Astrocyte (in vitro differentiated cells and primary cell): ENCODE results near the gene DIP2B. TPM values are rescaled to one million over a fixed set of nuclear protein-coding genes. Genes with fewer than 3 reads are reported as not detected.
A peak's percentile ranks its signal among the peaks of the same experiment; 100 is the strongest.

Experiments used
- DNase-seq: peaks from one replicate; pipeline ENCODE4 v3.0.0-alpha.2; 2010; ENCODE audit warnings: low read depth
- FAIRE-seq: peaks from 2 replicates; lab custom pipeline; 2011; peaks lifted over from hg19 to GRCh38; lab: Jason Lieb, UNC
- H2AFZ ChIP-seq: 2 replicates; pipeline ENCODE4 v1.6.0; 2012; ENCODE audit warnings: low read depth, low read length, inconsistent platforms
- H3K27ac ChIP-seq: 2 replicates; pipeline ENCODE4 v1.5.1; 2011; ENCODE audit warnings: low read depth, low read length, inconsistent platforms
- H3K27me3 ChIP-seq: 2 replicates; pipeline ENCODE4 v1.6.0; 2011; ENCODE audit warnings: low read length, inconsistent platforms; ENCODE audit not compliant: insufficient read depth
- H3K36me3 ChIP-seq: 2 replicates; pipeline ENCODE4 v1.5.1; 2011; ENCODE audit warnings: low read length, inconsistent platforms; ENCODE audit not compliant: insufficient read depth
- H3K4me1 ChIP-seq: 2 replicates; pipeline ENCODE4 v1.5.1; 2011; ENCODE audit warnings: low read length, inconsistent platforms; ENCODE audit not compliant: insufficient read depth
- H3K4me2 ChIP-seq: 2 replicates; pipeline ENCODE4 v1.6.0; 2012; ENCODE audit warnings: low read length, inconsistent platforms
- H3K4me3 ChIP-seq: 2 replicates; pipeline ENCODE4 v1.5.1; 2011; ENCODE audit warnings: low read depth, mild to moderate bottlenecking, low read length, inconsistent platforms; ENCODE audit not compliant: insufficient read depth
- H3K79me2 ChIP-seq: 2 replicates; pipeline ENCODE4 v1.6.0; 2012; ENCODE audit warnings: mild to moderate bottlenecking, low read length, inconsistent platforms; ENCODE audit not compliant: insufficient read depth
- H3K9ac ChIP-seq: 2 replicates; pipeline ENCODE4 v1.6.0; 2012; ENCODE audit warnings: mild to moderate bottlenecking, low read length, inconsistent platforms
- H3K9me3 ChIP-seq: 2 replicates; pipeline ENCODE4 v1.5.1; 2012; ENCODE audit warnings: low read depth, mild to moderate bottlenecking, low read length, inconsistent platforms; ENCODE audit not compliant: insufficient read depth
- H4K20me1 ChIP-seq: 2 replicates; pipeline ENCODE4 v1.6.0; 2012; ENCODE audit warnings: low read length, inconsistent platforms; ENCODE audit not compliant: insufficient read depth
- H3K27ac Mint-ChIP-seq: one replicate; pipeline ENCODE4 v1.8.0; 2021; ENCODE audit warnings: mild to moderate bottlenecking, mixed read lengths; ENCODE audit not compliant: unreplicated experiment
- H3K27me3 Mint-ChIP-seq: one replicate; pipeline ENCODE4 v1.8.0; 2021; ENCODE audit warnings: low read depth, mixed read lengths; ENCODE audit not compliant: unreplicated experiment
- H3K36me3 Mint-ChIP-seq: one replicate; pipeline ENCODE4 v1.8.0; 2021; ENCODE audit warnings: low read depth, mixed read lengths; ENCODE audit not compliant: unreplicated experiment
- H3K4me1 Mint-ChIP-seq: one replicate; pipeline ENCODE4 v1.8.0; 2021; ENCODE audit warnings: low read depth, mixed read lengths; ENCODE audit not compliant: unreplicated experiment
- H3K4me3 Mint-ChIP-seq: one replicate; pipeline ENCODE4 v1.8.0; 2021; ENCODE audit warnings: mild to moderate bottlenecking, moderate library complexity, mixed read lengths; ENCODE audit not compliant: unreplicated experiment
- H3K9me3 Mint-ChIP-seq: one replicate; pipeline ENCODE4 v1.8.0; 2021; ENCODE audit warnings: mild to moderate bottlenecking, mixed read lengths; ENCODE audit not compliant: unreplicated experiment
- CTCF ChIP-seq: IDR thresholded peaks from 2 replicates; pipeline ENCODE4 v1.5.1; 2011; ENCODE audit warnings: low read depth, mild to moderate bottlenecking, inconsistent platforms, low read length, moderate library complexity; ENCODE audit not compliant: insufficient read depth
- EZH2 ChIP-seq: IDR thresholded peaks from 2 replicates; pipeline ENCODE4 v1.6.1; 2012; ENCODE audit warnings: mild to moderate bottlenecking, low read length, inconsistent platforms; ENCODE audit not compliant: insufficient read depth
- total RNA-seq: library from RNA; stranded (reverse); gene quantifications from 2 replicates; pipeline ENCODE4 v1.2.1, GENCODE V29; 2021

The DIP2B gene
- total RNA-seq, 1 donor from 2014 or later = 53.2 TPM

- H3K9me3 ChIP-seq = no peaks in the 10 kb centered on the region
- peak overlapping the region; percentile 24 for H3K4me3 Mint-ChIP-seq
- H3K4me1 Mint-ChIP-seq = peaks cover 40% of the 10 kb centered on the region
- H3K27ac Mint-ChIP-seq = peak overlapping the region; percentile 59
- no peaks in the 10 kb centered on the region for H3K27me3 ChIP-seq
- peaks cover 3% of the 10 kb centered on the region for H3K36me3 Mint-ChIP-seq
- no peak overlapping the region for H3K27ac ChIP-seq
- no peaks in the 10 kb centered on the region for H3K9me3 Mint-ChIP-seq
- H3K4me1 ChIP-seq = peaks cover 19% of the 10 kb centered on the region
- H3K9ac ChIP-seq = peak overlapping the region; percentile 16
- no peak for DNase-seq
- no peaks in the 10 kb centered on the region for H3K27me3 Mint-ChIP-seq
- no peak overlapping the region for H2AFZ ChIP-seq
- peak overlapping the region; percentile 41 for H3K4me2 ChIP-seq
- no peaks in the 10 kb centered on the region for H3K36me3 ChIP-seq
- H4K20me1 ChIP-seq = peaks cover 49% of the 10 kb centered on the region
- no peak for FAIRE-seq
- no peak for TF ChIP-seq CTCF
- TF ChIP-seq EZH2 = no peak
- no peak overlapping the region for H3K4me3 ChIP-seq
- peaks cover 86% of the 10 kb centered on the region for H3K79me2 ChIP-seq
Measured at GRCh38 chr12:50567926-50568325, 63.1 kb downstream of the DIP2B start.

- Histone ChIP-seq H3K27ac (no peak overlapping the region), H3K79me2 (peaks cover 89% of the 10 kb centered on the region), H2AFZ (no peak overlapping the region), H3K4me3 (no peak overlapping the region), H3K4me2 (peak overlapping the region; percentile 41), H4K20me1 (peaks cover 52% of the 10 kb centered on the region), H3K27me3 (no peaks in the 10 kb centered on the region), H3K36me3 (no peaks in the 10 kb centered on the region), H3K4me1 (peaks cover 19% of the 10 kb centered on the region), H3K9ac (peak overlapping the region; percentile 16), H3K9me3 (no peaks in the 10 kb centered on the region)
- peaks cover 46% of the 10 kb centered on the region for H3K4me1 Mint-ChIP-seq
- peaks cover 3% of the 10 kb centered on the region for H3K36me3 Mint-ChIP-seq
- no peaks in the 10 kb centered on the region for H3K27me3 Mint-ChIP-seq
- DNase-seq (no peak), FAIRE-seq (no peak)
- no peaks in the 10 kb centered on the region for H3K9me3 Mint-ChIP-seq
- no peak overlapping the region for H3K4me3 Mint-ChIP-seq
- TF ChIP-seq CTCF = no peak
- TF ChIP-seq EZH2 = no peak
- peak overlapping the region; percentile 0 for H3K27ac Mint-ChIP-seq
Measured at GRCh38 chr12:50568338-50569091, 63.7 kb downstream of the DIP2B start.

- H3K9me3 ChIP-seq = no peaks in the 10 kb centered on the region
- no peaks in the 10 kb centered on the region for H3K27me3 ChIP-seq
- no peak overlapping the region for H3K27ac ChIP-seq
- H4K20me1 ChIP-seq = peaks cover 49% of the 10 kb centered on the region
- Mint-ChIP-seq H3K9me3 (no peaks in the 10 kb centered on the region), H3K27ac (peak overlapping the region; percentile 0), H3K27me3 (no peaks in the 10 kb centered on the region), H3K36me3 (peaks cover 3% of the 10 kb centered on the region), H3K4me3 (no peak overlapping the region), H3K4me1 (peaks cover 47% of the 10 kb centered on the region)
- H3K9ac ChIP-seq = no peak overlapping the region
- FAIRE-seq (no peak), DNase-seq (no peak)
- H3K4me2 ChIP-seq = peak overlapping the region; percentile 41
- no peaks in the 10 kb centered on the region for H3K36me3 ChIP-seq
- H2AFZ ChIP-seq = no peak overlapping the region
- peaks cover 90% of the 10 kb centered on the region for H3K79me2 ChIP-seq
- H3K4me3 ChIP-seq = no peak overlapping the region
- peaks cover 19% of the 10 kb centered on the region for H3K4me1 ChIP-seq
- TF ChIP-seq CTCF (no peak), EZH2 (no peak)
Measured at GRCh38 chr12:50569321-50569720, 64.5 kb downstream of the DIP2B start.
